NOMO-1 treated with DMSO at 0.1 percent for 48 hours (cell line): ENCODE data around the gene RS1.
A peak's percentile ranks its signal among the peaks of the same experiment; 100 is the strongest.

Experiments used
- DNase-seq: peaks from one replicate; lab custom pipeline; 2025; ENCODE audit not compliant: unreplicated experiment; lab: John Stamatoyannopoulos, UW

RS1 gene

DNA sequence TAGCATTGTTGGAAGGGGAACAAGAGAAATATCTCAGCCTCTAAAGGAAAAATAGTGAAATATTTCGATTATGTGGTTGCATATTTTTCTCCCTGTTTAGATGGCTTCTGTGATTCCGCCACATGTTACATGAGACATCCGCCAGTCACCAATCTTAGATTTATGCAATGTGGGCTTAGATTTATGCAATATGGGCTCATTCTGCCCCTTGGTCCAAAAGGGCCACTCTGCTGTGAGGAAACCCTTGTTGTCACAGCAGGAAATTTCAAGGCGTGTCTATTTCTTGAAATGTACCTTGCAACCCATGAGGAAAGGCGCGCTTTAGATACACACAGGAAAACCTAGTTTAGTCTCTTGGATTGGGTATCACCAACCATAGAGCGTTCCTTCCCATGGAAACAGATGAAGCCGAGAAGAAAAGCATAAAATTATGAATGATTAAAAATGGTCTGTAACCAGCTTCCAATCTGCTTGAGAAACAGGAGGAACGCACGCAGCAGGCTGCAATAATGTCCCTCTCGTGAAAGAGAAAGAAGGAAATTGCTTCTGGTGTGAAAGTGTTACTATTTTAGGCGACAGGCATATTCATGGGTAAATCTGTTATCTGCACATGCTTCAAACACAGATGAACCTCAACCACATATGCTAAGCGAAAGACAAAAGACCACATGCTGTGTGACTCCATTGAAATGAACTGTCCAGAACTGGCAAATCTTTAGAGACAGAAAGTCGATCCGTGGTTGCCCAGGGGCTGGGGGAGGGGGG lies 3.7 kb downstream of the RS1 start:
- peak; percentile 84 for DNase-seq

DNA sequence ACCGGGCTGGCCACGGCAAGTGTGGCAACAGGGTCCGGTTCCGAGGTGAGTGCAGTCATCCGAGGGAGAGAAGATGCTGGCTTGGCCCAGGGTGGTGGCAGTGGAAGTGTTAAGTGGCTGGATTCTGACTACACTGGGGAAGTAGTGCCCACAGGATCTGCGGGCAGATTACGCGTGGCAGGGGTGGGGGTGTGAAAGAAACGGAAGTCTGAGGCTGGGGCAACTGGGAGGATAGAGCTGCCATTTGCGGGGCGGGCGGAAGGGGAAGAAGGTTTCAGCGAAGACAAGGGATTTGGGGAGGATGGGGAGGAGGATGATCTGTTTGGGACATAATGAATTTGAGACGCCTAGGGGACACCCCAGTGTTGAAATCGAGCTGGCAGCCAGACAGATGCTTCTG lies 5.3 kb downstream of the RS1 start:
- DNase-seq = no peak

DNA sequence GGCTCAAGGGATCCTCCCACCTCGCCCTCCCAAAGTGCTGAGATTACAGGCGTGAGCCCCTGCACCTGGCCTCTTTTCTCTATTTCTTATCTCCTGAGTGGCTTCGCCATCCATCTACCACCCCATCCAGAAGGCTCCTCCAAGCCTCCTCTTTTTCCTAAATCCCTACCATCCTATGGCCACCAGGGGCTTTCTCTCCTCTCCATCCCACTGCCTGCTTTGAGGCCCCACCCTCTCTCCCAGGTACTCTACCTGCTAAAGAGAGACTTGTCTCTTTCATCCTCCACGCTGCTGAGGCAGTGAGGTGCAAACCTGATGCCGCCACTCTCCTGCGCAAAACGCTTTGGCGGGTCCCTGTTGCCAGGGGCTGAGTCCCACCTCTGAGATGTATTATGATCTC lies 7.0 kb downstream of the RS1 start:
- no peak for DNase-seq

DNA sequence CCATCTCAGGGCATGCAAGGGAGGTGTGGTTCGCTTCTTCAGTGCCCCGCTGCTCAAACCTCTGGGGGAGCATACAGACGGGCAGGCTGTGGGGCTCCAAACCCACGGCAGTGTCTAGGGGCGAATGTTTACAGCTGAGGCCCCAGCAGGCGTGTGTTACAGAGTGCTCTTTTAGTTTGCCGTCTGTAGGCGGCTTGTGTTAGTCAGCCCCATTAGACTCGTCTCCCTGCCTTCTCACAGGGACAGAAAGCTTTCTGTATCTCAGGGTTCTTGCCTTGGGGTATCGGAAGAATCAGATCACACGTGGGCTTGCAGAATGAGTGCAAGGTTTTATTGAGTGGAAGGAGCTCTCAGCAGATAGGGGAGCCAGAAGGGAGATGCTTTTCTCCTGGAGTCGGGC lies 10.6 kb downstream of the RS1 start:
- DNase-seq = no peak

DNA sequence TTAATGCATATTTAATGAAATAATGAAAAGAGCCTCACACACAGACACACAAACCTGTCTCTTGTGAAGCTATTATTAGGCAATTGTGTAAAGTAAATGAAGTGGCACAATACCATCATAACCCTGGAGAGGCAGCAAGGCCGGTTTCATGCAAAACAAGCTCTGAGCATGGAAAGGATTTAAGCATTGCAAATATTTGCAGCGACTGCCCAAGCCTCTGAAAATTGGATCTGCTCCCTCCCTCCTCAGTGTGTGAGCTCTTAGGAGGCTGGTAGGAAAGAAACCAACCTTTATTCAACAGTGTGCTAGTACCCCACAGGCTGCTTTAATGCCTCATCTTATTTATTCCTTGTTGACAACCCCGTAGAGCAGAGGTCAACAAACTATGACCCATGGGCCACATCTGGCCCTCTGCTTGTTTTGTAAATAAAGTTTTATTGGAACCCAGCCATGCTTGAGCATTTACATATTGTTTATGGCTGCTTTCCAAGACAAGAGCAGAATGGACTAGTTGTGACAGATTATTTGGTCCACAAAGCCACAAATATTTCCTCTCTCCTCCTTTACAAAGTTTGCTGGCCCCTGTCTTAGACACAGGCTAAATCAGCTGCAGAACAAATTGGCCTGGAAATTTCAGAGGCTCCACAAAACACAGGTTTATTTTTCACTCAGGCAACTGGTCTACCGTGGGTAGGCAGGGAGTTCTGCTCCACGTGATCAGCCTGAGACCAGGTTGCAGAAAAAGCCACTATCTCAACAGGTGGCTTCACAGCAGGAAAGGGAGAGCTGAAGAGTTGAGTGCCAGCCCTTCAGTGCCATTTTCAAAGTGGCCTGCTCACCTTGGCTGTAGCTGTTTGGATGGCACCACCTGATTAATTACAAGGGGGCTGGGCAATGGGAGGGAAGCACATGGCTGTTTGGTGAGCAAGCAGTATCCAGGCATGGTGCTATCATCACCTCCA lies 16.8 kb downstream of the RS1 start:
- DNase-seq = no peak

DNA sequence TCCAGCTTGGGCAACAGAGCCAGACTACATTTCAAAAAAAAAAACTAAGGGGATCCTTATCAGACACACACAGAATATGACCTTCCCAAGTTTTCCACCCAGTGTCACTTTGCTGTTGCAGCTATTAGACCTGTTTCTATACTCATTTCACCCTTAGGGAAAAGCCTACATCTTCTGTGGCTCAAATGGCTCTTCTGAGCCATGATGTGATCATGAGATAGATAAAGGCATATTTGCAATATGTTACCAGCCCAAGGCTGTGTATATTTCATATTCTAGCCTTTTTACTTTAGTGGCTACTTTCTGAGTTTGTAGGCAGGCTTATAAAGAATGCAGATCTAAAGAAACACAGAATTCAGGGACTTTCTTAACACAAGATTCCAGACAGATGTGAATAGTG lies 19.3 kb downstream of the RS1 start:
- DNase-seq = no peak

DNA sequence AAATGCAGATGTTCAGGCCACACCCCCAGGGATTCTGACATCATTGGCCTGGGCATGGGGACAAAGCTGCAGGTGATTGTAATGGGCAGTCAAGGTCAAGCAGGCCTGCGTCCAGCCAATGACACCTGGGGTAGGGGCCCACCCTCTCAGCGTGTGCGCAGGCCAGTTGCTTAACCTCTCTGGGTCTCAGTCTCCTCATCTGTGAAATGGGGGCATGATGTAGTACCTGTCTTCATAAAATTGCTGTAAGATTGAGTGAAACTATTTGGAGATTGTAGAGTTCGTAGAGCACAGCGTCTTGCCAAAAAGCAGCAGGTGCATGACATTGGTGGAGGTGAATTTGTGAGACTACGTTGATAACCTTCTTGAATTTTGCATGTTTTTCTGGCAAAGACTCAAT lies 21.2 kb downstream of the RS1 start:
- no peak for DNase-seq

DNA sequence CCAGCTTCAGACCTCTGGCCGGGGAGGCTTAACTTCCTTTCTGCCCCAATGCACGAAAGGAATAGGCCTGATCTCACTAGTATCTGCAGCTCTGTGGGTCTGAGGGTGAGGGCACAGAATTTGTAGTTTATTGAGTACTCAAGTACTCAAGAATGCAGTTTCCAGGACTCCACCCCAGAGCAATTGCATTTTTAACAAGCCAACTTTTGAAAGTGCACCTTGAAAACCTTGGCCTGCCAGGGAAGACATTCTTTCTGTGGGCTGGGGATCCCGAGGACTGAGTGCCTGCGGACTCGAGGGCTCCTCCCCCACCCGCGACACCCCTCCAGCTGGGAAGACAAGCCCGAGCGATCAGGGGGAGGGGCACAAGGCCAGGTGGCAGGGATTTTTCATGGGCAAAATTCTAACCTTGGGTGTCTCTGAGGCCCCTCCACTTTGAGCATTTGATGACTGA lies 22.4 kb downstream of the RS1 start:
- DNase-seq = no peak

DNA sequence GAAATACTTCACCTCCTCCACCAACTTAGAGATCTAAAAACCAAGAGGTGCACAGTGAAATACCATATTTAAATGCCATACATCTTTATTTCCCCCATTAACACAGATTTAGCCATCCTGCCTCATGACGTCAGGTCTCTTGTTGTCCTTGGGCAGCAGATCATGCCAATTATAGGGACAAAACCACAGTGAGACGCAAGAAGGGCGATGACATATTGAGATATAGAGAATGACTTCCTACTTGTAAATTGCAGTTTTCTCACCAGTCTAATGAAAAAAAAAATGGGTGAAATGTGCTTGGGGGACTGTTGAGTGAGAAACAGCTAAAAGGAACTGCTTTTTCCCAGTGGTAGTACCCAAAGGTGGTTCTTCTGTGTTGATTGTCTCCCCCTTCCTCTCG lies 24.3 kb downstream of the RS1 start:
- peak; percentile 83 for DNase-seq

DNA sequence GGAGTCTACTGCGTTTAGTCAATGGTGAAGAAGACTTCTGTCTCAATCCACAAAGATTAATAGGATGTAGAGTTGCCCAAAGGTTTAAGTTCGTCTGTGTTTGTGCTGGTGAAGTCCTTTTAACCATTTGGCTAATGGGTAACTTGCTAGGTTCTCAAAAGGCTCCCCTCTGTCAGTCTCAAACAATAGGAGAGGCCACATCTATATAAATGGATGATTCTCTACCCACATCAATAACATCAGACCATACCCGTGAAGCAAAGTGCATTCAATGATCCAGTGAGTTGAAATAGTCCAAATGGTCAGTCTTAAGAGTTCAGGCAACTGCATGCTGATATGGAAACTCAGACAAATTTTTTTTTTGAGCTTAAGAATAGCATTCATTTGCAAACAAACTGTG lies 28.1 kb downstream of the RS1 start:
- no peak for DNase-seq

DNA sequence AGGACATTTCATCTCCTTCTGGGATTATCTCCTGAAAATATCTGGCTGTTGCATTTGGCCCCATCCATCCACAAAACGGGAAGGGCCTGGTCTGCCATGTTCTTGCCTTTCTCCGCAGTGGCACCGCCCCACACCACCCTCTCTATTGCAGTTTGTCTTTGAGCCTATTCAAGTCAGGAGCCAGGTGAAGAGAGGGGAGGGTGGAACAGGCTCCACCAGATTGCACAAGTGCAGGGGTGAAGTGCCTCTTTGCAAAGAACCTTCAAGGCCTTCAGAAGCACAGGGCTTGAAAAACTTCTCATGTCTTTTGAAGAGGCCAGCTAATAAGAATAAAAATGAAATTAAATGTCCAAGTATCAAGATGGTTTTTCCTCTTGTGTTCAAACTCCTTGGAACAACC lies 28.7 kb downstream of the RS1 start:
- no peak for DNase-seq

DNA sequence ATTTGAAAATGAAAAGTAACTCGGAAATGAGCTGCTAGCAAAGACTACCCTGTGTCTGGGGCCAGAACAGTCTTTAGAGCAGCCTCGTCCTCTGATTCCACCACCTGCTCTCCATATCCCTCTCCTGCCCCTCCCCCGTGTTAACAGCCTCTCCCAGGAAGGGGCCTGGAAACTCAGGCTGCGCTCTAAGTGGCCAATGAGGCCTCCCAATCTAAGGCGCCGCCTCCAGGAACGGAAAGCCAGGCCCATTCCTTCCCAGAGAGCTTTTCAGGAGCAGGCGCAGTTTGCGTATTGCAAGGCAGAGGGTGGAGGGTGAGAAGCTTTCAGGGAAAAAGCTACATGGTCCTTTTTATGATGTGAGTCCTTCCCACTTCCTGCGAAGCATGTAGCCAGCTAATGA lies 31.2 kb downstream of the RS1 start:
- DNase-seq = no peak

DNA sequence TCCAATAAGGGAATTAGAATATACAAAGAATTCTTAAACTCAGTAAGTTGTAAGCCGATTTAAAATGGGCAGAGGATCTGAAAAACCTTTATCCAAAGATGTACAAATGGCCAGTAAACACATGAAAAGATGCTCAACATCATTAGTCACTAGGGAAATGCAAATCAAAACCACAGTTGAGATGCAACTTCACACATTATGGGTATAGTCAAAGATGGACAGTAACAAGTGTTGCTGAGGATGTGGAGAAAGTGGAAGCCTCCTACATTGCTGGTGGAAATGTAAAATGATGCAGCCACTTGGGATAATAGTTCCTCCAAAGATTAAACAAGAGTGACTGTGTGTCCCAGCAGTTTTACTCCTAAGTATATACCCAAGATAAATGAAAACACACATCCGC lies 32.6 kb downstream of the RS1 start:
- DNase-seq = no peak

DNA sequence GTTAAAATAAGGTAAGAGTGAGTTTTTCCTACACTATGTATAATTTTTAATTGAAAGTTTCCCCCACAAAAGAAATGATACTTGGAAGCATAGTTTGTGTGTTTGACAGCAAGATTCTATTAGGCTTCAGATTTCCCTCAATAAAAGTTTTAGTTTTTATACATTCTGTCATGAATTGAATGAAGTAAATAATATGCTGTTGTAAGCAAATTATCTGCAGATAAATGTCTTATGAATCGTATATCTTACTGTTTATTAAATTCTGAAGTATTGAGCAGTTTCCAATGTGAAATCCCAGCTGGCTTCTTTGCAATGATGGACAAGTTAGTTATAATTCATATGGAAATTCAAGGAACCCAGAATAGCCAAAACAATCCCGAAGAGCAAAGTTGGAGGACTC lies 33.5 kb downstream of the RS1 start:
- no peak for DNase-seq

DNA sequence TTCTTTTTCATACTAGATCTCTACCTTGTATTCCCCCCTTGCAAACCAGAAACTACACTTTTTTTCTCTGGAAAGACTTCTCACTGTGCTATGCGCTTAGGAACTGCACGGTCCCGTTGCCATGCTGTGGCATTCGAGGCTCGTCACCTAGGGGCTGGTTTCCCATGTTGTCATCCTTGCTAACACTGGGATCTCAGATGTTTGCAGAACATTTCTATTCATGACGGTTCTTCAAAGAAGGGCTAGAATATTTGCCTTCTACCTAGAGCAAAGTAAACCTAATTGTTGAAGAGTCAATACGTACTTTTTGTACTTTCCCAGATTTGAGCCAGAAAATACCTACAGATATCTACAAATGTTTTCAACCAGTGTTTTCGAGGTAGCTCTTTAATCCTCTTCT lies 41.0 kb downstream of the RS1 start:
- DNase-seq = no peak

DNA sequence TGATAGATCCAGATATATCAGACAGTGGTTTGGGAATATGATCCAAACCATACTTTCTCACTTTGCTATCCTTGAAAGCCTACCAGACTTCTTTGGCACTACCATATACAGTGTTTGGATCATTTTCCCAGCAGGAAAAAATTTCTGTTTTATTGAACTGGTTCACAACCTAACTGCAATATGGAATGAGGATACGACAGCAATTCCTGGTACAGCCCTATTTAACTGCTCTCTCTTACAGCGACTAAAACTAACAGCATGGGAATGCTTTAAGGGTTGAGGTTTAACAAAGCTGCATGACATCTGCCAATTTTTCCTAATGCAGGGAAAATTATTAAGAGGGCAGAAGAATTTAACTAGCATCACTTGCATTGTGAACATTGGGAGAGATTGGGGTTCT lies 47.3 kb downstream of the RS1 start:
- no peak for DNase-seq

DNA sequence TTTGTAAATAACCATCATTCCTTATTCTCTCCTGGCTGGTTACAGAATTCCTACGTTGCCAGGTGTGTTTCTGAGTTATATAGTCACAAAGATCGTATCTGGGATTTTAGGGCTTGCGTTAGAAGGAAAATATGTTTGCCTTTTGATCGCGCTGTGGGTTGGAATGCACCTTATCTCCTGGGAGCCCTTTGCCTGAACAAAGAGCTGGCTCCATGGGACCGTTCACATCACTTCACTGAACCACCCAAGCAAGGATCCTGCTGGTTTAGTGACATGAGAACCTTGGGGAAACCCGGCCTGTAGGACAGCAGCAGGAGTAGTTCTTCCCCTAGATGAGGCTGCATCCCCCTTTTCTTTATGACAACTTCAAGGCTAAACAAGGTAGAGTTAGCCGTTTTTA lies 51.6 kb downstream of the RS1 start:
- no peak for DNase-seq

DNA sequence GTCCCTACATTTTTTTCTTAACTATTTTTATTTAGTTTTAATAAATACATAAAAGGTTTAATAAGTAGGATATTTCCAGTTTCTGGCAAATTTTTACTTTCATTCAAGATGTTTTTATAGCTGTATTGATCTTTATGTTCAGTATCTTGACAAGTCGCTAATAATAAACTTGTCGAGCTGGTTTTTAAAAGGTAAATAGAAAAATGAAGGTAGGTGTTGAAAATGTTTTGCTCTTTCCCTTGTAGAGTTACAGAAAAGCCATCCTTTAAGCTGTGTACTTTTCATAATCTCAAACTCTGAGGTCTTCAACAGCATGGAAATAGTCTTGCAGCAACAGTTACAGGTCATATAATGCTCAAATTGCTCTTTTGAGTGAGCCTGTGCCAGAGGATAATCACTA lies 52.6 kb downstream of the RS1 start:
- DNase-seq = no peak

DNA sequence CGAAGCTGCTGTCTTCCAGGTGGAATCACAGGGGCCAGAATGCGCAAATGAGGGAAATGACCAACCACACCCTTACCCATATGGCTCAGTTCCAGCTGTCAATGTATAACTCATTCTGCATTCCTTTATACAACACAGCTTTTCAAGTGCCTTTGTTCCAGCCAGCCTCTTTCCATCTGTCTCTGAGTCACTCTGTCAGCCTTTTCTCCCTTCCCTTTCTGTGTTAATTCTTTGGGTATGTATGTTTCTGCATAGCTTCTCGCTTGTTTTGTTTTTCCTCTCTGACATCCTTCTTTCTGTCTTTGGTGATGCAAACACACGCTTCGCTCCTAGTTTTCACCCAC lies 54.5 kb downstream of the RS1 start:
- DNase-seq = no peak

DNA sequence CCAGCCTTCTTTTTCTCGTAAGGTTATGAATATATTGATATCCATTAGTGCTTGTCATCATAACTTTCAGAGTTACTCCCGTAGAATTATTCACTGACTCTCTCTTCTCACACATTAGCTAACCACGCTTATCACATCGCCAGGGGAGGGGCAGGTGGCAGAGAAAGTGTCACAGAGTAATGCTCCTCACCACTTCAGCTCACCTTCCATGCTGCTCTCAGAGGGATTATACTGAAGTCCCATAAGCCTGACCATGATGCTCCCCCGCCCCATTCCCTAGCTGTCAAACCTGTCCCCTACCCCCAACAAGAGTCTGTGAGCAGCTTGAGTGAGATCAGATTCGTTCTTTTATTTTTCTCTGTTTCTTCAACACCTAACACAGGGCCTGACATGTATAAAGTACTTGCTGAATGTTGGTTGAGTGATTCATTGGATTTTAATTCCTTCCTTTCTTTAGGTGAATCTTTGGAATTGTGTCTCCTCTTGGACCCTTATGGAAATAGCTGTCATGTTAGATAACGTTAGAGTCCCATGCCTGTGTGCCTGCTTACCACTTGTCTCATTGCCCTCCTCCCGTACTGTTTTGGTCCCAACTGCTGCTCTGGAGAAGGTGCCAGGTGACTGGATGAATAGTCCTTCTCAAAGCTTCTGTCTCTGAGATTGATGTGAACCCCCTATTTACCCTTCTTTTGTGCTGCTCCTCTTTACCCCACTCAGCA lies 55.1 kb downstream of the RS1 start:
- DNase-seq = no peak

DNA sequence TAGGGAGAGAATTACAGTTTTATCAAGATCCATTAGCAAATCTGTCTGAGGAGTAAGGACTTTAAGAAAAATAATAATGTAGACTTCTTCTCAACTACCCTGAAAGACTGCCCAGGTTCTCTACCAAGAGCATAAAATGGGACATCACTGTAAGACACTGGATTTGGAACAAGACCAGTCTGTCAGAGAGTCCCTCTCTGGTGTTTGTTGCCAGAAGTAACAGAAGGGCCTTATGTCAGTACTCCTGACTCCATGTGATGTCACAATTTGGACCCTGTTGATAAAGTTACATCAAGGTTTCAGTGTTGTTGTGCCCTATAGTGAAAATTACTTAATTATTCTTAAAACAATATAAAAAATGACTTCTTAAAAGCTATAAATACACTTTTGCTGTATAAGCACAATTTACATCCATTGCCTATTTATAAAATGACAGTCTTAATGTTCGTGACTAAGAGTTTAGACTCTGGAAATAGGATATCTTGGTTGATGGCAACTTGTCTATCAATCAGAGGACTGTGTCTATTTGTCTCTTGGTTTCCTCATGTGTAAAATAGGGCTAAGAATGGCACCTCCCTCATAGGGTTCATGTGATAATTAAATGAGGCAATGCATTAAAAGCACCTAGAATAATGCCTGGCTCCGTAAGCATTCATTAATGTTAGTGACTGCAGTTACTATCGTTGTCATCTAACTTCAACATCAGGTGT lies 57.8 kb downstream of the RS1 start:
- DNase-seq = no peak
